Neuronal stem cell (in vitro differentiated cells): Measurements from ENCODE around the gene CNTNAP2.

ENCODE experiments used
- DNase-seq: peaks from one replicate; pipeline ENCODE4 v3.0.0-alpha.2; 2013; ENCODE audit warnings: low spot score
- H2AFZ ChIP-seq: one replicate; pipeline ENCODE4 v1.6.1; 2013; ENCODE audit warnings: mild to moderate bottlenecking, low read length, inconsistent platforms
- H2AK5ac ChIP-seq: 2 replicates; pipeline ENCODE4 v1.6.1; 2013; ENCODE audit warnings: low read depth, mild to moderate bottlenecking, inconsistent platforms, low read length, moderate library complexity, mixed read lengths
- H2BK120ac ChIP-seq: 2 replicates; pipeline ENCODE4 v1.6.1; 2013; ENCODE audit warnings: low read depth, mild to moderate bottlenecking, inconsistent platforms, low read length, moderate library complexity, mixed read lengths
- H2BK12ac ChIP-seq: one replicate; pipeline ENCODE4 v1.6.1; 2013; ENCODE audit warnings: low read length, inconsistent platforms
- H2BK15ac ChIP-seq: 2 replicates; pipeline ENCODE4 v1.6.1; 2013; ENCODE audit warnings: mild to moderate bottlenecking, low read length, inconsistent platforms, mixed read lengths
- H2BK5ac ChIP-seq: one replicate; pipeline ENCODE4 v1.6.1; 2013; ENCODE audit warnings: inconsistent platforms, mild to moderate bottlenecking, low read length, moderate library complexity
- H3K14ac ChIP-seq: one replicate; pipeline ENCODE4 v1.6.1; 2013; ENCODE audit warnings: low read length, inconsistent platforms
- H3K18ac ChIP-seq: 2 replicates; pipeline ENCODE4 v1.6.1; 2013; ENCODE audit warnings: low read length, inconsistent platforms
- H3K23ac ChIP-seq: 2 replicates; pipeline ENCODE4 v1.6.1; 2013; ENCODE audit warnings: low read depth, mild to moderate bottlenecking, mixed read lengths, low read length, inconsistent platforms; ENCODE audit not compliant: poor library complexity
- H3K27ac ChIP-seq: replicated peaks from 3 replicates; pipeline ENCODE4 v1.5.1; 2013; ENCODE audit warnings: low read length, inconsistent platforms
- H3K27me3 ChIP-seq, 3 experiments: 2 replicates each; pipeline ENCODE4 v1.6.1; 2013; ENCODE audit warnings: low read length in 3 of 3, mild to moderate bottlenecking in 2 of 3, inconsistent platforms in 1 of 3, low read depth in 1 of 3, mixed read lengths in 1 of 3, moderate library complexity in 1 of 3; ENCODE audit not compliant: control insufficient read depth in 3 of 3, insufficient read depth in 3 of 3
- H3K36me3 ChIP-seq, 2 donors: replicated peaks in 1 of 2; 2 replicates each; pipeline ENCODE4 v1.6.1; 2013; ENCODE audit warnings: low read length in 2 of 2; ENCODE audit not compliant: control insufficient read depth in 2 of 2, insufficient read depth in 2 of 2
- H3K4ac ChIP-seq: 2 replicates; pipeline ENCODE4 v1.6.1; 2013; ENCODE audit warnings: inconsistent platforms, mild to moderate bottlenecking, low read length, moderate library complexity
- H3K4me1 ChIP-seq, 2 donors: 1 replicate in 1 of 2; 2 replicates in 1 of 2; pipeline ENCODE4 v1.6.1; 2013; ENCODE audit warnings: low read length in 2 of 2, low read depth in 1 of 2; ENCODE audit not compliant: control insufficient read depth in 2 of 2, insufficient read depth in 1 of 2
- H3K4me2 ChIP-seq: one replicate; pipeline ENCODE4 v1.6.1; 2013; ENCODE audit warnings: mild to moderate bottlenecking, low read length, inconsistent platforms; ENCODE audit not compliant: insufficient read depth, poor library complexity, severe bottlenecking
- H3K4me3 ChIP-seq, 2 donors: 2 replicates each; pipeline ENCODE4 v1.5.1; 2013; ENCODE audit warnings: low read length in 2 of 2, mild to moderate bottlenecking in 2 of 2, inconsistent platforms in 1 of 2, moderate library complexity in 1 of 2
- H3K79me1 ChIP-seq: one replicate; pipeline ENCODE4 v1.6.1; 2013; ENCODE audit warnings: low read depth, mild to moderate bottlenecking, inconsistent platforms, low read length, moderate library complexity
- H3K9ac ChIP-seq: one replicate; pipeline ENCODE4 v1.6.1; 2013; ENCODE audit warnings: mild to moderate bottlenecking, low read depth, low read length, inconsistent platforms; ENCODE audit not compliant: poor library complexity
- H3K9me3 ChIP-seq, 2 donors: replicated peaks in 1 of 2; 2 replicates each; pipeline versions ENCODE3 to v1.6.1; 2013; ENCODE audit warnings: low read length in 2 of 2, mild to moderate bottlenecking in 2 of 2, inconsistent platforms in 1 of 2, low read depth in 1 of 2, mixed read lengths in 1 of 2, moderate library complexity in 1 of 2; ENCODE audit not compliant: control insufficient read depth in 2 of 2, insufficient read depth in 1 of 2
- H4K8ac ChIP-seq: one replicate; pipeline ENCODE4 v1.6.1; 2013; ENCODE audit warnings: low read depth, mild to moderate bottlenecking, inconsistent platforms, low read length, moderate library complexity
- H4K91ac ChIP-seq: one replicate; pipeline ENCODE4 v1.6.1; 2013; ENCODE audit warnings: low read length, low read depth, mild to moderate bottlenecking, inconsistent platforms; ENCODE audit not compliant: poor library complexity
- WGBS, 2 donors: extraction: QIAGEN DNeasy Blood & Tissue Kit; methylation state at CpG; one replicate each; pipeline ENCODE4 v1.1.7; 2013; ENCODE audit warnings: missing lambda C conversion rate in 2 of 2, mixed read lengths in 1 of 2; ENCODE audit not compliant: insufficient read length in 2 of 2, insufficient replicate concordance in 1 of 2; ENCODE audit errors: extremely low coverage in 2 of 2; 5-methylcytosine and 5-hydroxymethylcytosine counted together

The CNTNAP2 gene

GRCh38 chr7:147524726-147525250, 1408.2 kb downstream of the CNTNAP2 start:
- Histone ChIP-seq H3K4ac (no peak overlapping the region), H4K8ac (no peak overlapping the region), H3K23ac (no peak overlapping the region), H2AFZ (no peak overlapping the region), H2BK12ac (no peak overlapping the region), H3K9ac (no peak overlapping the region), H3K79me1 (no peaks in the 10 kb centered on the region), H3K9me3 (no peaks in the 10 kb centered on the region), H2BK120ac (no peak overlapping the region), H3K14ac (no peak overlapping the region), H2BK15ac (no peak overlapping the region), H3K18ac (no peak overlapping the region), H3K27ac (no peak overlapping the region), H4K91ac (no peak overlapping the region), H3K4me3 (no peak overlapping the region), H3K4me2 (no peak overlapping the region), H3K4me1 (no peaks in the 10 kb centered on the region), H2AK5ac (no peak overlapping the region), H2BK5ac (no peak overlapping the region), H3K27me3 (no peaks in the 10 kb centered on the region), H3K36me3 (no peaks in the 10 kb centered on the region)
- no CpG with 5 or more reads among the region's 3 CpGs for WGBS, 2 donors
- DNase-seq = no peak

DNA sequence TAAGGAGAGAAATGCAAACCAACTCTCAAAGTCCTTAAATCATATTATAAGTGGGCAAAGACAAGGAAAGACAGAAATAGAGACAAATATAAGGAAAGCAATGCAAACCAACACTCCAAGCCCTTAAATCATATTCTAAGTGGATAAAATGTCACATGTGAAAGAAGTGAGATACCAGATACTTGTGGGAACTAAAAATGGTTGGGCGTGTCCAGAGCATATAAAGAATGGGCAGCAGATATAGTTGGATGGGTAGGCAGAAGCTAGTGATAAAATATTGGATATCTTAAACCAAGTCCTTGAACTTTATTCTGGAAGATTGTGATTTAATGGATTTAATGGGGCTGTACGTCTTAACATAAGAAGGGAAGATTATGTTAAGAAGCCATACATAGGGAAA, 1408.7 kb downstream of the CNTNAP2 start:
- Histone ChIP-seq H3K23ac (no peak overlapping the region), H3K18ac (no peak overlapping the region), H2BK120ac (no peak overlapping the region), H2BK12ac (no peak overlapping the region), H3K4me2 (no peak overlapping the region), H3K4ac (no peak overlapping the region), H3K4me1 (no peaks in the 10 kb centered on the region), H3K79me1 (no peaks in the 10 kb centered on the region), H2BK15ac (no peak overlapping the region), H3K36me3 (no peaks in the 10 kb centered on the region), H2AFZ (no peak overlapping the region), H3K9ac (no peak overlapping the region), H3K9me3 (no peaks in the 10 kb centered on the region), H3K27ac (no peak overlapping the region), H3K4me3 (no peak overlapping the region), H4K8ac (no peak overlapping the region), H2AK5ac (no peak overlapping the region), H2BK5ac (no peak overlapping the region), H4K91ac (no peak overlapping the region), H3K27me3 (no peaks in the 10 kb centered on the region), H3K14ac (no peak overlapping the region)
- WGBS, 2 donors = no CpG with 5 or more reads among the region's 2 CpGs
- no peak for DNase-seq

DNA sequence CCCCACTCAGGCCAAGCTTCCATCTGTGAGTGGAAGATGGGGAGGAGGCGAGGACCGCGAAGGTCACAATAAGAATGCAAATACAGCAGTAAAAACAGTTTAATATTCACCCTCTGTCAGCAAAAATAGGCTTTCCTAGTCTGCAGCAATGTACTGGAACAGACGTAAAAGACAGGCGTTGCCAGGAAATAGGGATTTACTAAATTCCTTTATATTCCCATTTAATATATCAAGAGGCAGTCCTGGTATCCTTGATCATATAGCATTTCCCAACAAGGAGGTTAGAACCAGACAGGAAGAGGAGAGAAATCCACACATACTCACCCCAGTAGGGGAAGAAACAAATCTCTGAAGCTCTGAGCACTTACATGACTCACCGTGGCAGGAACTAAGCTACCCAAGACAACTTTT, 1419.1 kb downstream of the CNTNAP2 start:
- WGBS, 2 donors = no CpG with 5 or more reads among the region's 6 CpGs

GRCh38 chr7:147539685-147540084, 1423.1 kb downstream of the CNTNAP2 start:
- Histone ChIP-seq H2AK5ac (no peak overlapping the region), H3K23ac (no peak overlapping the region), H4K8ac (no peak overlapping the region), H2BK15ac (no peak overlapping the region), H4K91ac (no peak overlapping the region), H2AFZ (no peak overlapping the region), H3K4ac (no peak overlapping the region), H3K4me2 (no peak overlapping the region), H3K9ac (no peak overlapping the region), H2BK120ac (no peak overlapping the region), H3K18ac (no peak overlapping the region), H3K79me1 (no peaks in the 10 kb centered on the region), H3K36me3 (no peaks in the 10 kb centered on the region), H3K4me3 (no peak overlapping the region), H3K14ac (no peak overlapping the region), H3K9me3 (no peaks in the 10 kb centered on the region), H3K27me3 (no peaks in the 10 kb centered on the region), H2BK5ac (no peak overlapping the region), H3K27ac (no peak overlapping the region), H3K4me1 (no peaks in the 10 kb centered on the region), H2BK12ac (no peak overlapping the region)
- no CpG with 5 or more reads among the region's 2 CpGs for WGBS, 2 donors
- DNase-seq = no peak

More for the DNA sequence above, 1419.1 kb downstream of the CNTNAP2 start:
- Histone ChIP-seq H3K9ac (no peak overlapping the region), H3K14ac (no peak overlapping the region), H2BK15ac (no peak overlapping the region), H3K27ac (no peak overlapping the region), H2AK5ac (no peak overlapping the region), H3K79me1 (peaks cover 1% of the 10 kb centered on the region), H2BK5ac (no peak overlapping the region), H2BK12ac (no peak overlapping the region), H3K4me3 (no peak overlapping the region), H4K91ac (no peak overlapping the region), H3K4me1 (no peaks in the 10 kb centered on the region), H3K23ac (no peak overlapping the region), H3K18ac (no peak overlapping the region), H3K36me3 (no peaks in the 10 kb centered on the region), H2BK120ac (no peak overlapping the region), H3K27me3 (no peaks in the 10 kb centered on the region), H4K8ac (no peak overlapping the region), H3K9me3 (no peaks in the 10 kb centered on the region), H2AFZ (no peak overlapping the region), H3K4me2 (no peak overlapping the region), H3K4ac (no peak overlapping the region)
- no peak for DNase-seq
